Endothelial cell (in vitro differentiated cells): ENCODE data around the gene KCTD15. TPM values are rescaled to one million over a fixed set of nuclear protein-coding genes. Genes with fewer than 3 reads are reported as not detected.

Experiments
- DNase-seq: peaks from one replicate; pipeline ENCODE4 v3.0.0; 2021; ENCODE audit warnings: low spot score
- H3K27ac Mint-ChIP-seq: one replicate; pipeline ENCODE4 v1.8.0; 2021; ENCODE audit warnings: mixed read lengths, inconsistent platforms; ENCODE audit not compliant: unreplicated experiment
- H3K27me3 Mint-ChIP-seq: one replicate; pipeline ENCODE4 v1.8.0; 2021; ENCODE audit warnings: mild to moderate bottlenecking, moderate library complexity, mixed read lengths, inconsistent platforms; ENCODE audit not compliant: unreplicated experiment
- H3K36me3 Mint-ChIP-seq: one replicate; pipeline ENCODE4 v1.8.0; 2021; ENCODE audit warnings: mild to moderate bottlenecking, low read depth, mixed read lengths, inconsistent platforms; ENCODE audit not compliant: unreplicated experiment
- H3K4me1 Mint-ChIP-seq: one replicate; pipeline ENCODE4 v1.8.0; 2021; ENCODE audit warnings: mild to moderate bottlenecking, mixed read lengths, inconsistent platforms; ENCODE audit not compliant: unreplicated experiment
- H3K4me3 Mint-ChIP-seq: one replicate; pipeline ENCODE4 v1.8.0; 2021; ENCODE audit warnings: mild to moderate bottlenecking, mixed read lengths, inconsistent platforms; ENCODE audit not compliant: unreplicated experiment
- H3K9me3 Mint-ChIP-seq: one replicate; pipeline ENCODE4 v1.8.0; 2021; ENCODE audit warnings: mixed read lengths, inconsistent platforms; ENCODE audit not compliant: unreplicated experiment
- total RNA-seq: library from RNA; stranded (reverse); fragmentation: NEBNext Ultra II Directional; extraction: Animal tissue kit (Norgen Biotek cat#: 25700); gene quantifications from one replicate; pipeline ENCODE4 v1.2.1, GENCODE V29; 2021; ENCODE audit not compliant: unreplicated experiment
- TF ChIP-seq, protein P1 (sequence below): fragments of 200-600 bp; sonication (generic); IDR thresholded peaks from one replicate; pipeline ENCODE4 v1.5.0; 2021; ENCODE audit warnings: antibody characterized with exemption; ENCODE audit not compliant: unreplicated experiment

The KCTD15 gene
- total RNA-seq, 1 donor from 2014 or later = 81.1 TPM

DNA sequence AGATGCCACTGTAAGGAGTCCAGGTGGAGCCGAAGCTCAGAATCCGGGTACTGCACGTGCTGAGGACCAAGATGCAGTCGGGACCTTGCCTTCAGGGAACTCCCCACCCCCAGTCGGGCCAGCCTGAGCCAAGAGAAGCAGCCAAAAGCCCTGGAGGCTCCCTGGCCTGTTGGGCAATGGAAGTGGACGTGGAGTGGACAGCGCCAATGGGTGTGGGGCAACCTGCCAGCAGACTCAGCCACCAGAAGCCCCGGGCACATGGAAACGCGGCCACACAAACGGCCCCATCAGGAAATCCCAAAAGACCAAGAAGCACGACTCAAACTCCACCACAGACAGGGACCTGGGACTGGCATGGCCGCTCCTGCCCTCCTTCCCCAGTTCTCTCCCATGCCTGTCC lies 30.0 kb upstream of the KCTD15 start:
- no peak for DNase-seq
- H3K4me3 Mint-ChIP-seq = no peak overlapping the region
- peaks cover 7% of the 10 kb centered on the region for H3K27me3 Mint-ChIP-seq
- no peak overlapping the region for H3K27ac Mint-ChIP-seq
- no peaks in the 10 kb centered on the region for H3K9me3 Mint-ChIP-seq
- H3K36me3 Mint-ChIP-seq = no peaks in the 10 kb centered on the region
- TF ChIP-seq, protein P1, sequence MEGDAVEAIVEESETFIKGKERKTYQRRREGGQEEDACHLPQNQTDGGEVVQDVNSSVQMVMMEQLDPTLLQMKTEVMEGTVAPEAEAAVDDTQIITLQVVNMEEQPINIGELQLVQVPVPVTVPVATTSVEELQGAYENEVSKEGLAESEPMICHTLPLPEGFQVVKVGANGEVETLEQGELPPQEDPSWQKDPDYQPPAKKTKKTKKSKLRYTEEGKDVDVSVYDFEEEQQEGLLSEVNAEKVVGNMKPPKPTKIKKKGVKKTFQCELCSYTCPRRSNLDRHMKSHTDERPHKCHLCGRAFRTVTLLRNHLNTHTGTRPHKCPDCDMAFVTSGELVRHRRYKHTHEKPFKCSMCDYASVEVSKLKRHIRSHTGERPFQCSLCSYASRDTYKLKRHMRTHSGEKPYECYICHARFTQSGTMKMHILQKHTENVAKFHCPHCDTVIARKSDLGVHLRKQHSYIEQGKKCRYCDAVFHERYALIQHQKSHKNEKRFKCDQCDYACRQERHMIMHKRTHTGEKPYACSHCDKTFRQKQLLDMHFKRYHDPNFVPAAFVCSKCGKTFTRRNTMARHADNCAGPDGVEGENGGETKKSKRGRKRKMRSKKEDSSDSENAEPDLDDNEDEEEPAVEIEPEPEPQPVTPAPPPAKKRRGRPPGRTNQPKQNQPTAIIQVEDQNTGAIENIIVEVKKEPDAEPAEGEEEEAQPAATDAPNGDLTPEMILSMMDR = no peak
- peaks cover 7% of the 10 kb centered on the region for H3K4me1 Mint-ChIP-seq

GRCh38 chr19:33767898-33768413 lies 28.7 kb upstream of the KCTD15 start:
- no peaks in the 10 kb centered on the region for H3K36me3 Mint-ChIP-seq
- H3K27ac Mint-ChIP-seq = no peak overlapping the region
- TF ChIP-seq, protein P1 = no peak
- H3K4me1 Mint-ChIP-seq = peaks cover 7% of the 10 kb centered on the region
- peak; percentile 91 for DNase-seq
- H3K4me3 Mint-ChIP-seq = no peak overlapping the region
- H3K27me3 Mint-ChIP-seq = peaks cover 5% of the 10 kb centered on the region
- H3K9me3 Mint-ChIP-seq = no peaks in the 10 kb centered on the region

GRCh38 chr19:33769208-33769607 lies 27.5 kb upstream of the KCTD15 start:
- TF ChIP-seq, protein P1 = no peak
- no peaks in the 10 kb centered on the region for H3K9me3 Mint-ChIP-seq
- H3K27ac Mint-ChIP-seq = no peak overlapping the region
- H3K36me3 Mint-ChIP-seq = no peaks in the 10 kb centered on the region
- H3K4me1 Mint-ChIP-seq = peaks cover 7% of the 10 kb centered on the region
- DNase-seq = no peak
- H3K4me3 Mint-ChIP-seq = no peak overlapping the region
- peaks cover 5% of the 10 kb centered on the region for H3K27me3 Mint-ChIP-seq

DNA sequence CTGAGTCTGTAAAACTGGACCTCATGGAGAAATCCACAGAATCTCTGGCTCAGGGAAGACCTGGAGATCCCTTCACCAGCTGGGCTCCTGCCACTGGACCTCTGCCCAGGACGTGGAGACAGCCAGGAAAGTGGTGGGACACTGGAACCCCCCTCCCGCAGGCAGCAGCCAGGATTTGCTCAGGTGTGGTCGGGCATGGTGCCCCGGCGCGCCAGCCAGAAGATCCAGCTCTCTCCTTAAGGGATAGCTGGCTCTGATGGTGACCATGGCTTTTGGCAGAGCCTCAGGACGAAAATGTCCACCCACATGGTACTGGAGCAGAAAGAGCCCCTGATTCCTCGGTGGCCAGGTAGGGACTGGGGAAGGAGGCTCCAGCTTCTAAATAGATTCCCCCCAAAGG lies 26.6 kb upstream of the KCTD15 start:
- no peak for DNase-seq
- Mint-ChIP-seq H3K36me3 (no peaks in the 10 kb centered on the region), H3K27me3 (peaks cover 6% of the 10 kb centered on the region), H3K9me3 (no peaks in the 10 kb centered on the region), H3K27ac (no peak overlapping the region), H3K4me1 (peaks cover 7% of the 10 kb centered on the region), H3K4me3 (no peak overlapping the region)
- TF ChIP-seq, protein P1 = no peak

DNA sequence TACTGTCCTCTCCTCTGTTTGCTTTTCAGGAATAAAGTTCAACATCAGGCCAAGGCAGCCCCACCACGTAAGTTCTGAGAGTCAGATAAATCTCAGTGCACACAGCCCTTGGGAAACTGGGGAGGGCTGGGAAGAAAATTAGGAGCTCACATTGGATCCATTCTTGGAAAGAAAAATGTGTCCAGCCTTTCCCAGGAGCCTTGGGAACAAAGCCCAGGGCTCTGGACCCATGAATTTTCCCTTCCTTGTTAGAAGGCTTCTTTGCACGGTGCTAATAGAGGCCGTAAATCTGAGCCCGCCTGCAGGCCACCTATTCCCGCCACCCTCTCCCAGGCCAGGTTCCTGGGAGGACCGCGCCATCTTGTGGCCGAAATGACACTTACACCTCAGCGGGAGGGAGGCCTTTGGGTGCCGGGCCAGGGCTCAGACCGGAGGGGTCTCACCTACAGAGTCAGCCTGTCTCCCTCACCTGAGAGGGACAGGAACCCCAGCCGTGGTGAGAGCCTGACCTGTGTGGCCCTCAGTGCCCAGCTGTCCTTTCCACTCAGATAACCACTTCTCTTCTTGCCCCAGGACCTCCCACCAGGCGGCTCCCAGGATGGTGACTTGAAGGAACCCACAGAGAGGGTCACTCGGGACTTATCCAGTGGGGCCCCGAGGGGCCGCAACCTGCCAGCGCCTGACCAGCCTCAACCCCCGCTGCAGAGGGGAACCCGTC lies 25.1 kb upstream of the KCTD15 start:
- DNase-seq = peak; percentile 90
- Mint-ChIP-seq H3K27ac (no peak overlapping the region), H3K36me3 (no peaks in the 10 kb centered on the region), H3K4me1 (peaks cover 7% of the 10 kb centered on the region), H3K4me3 (no peak overlapping the region), H3K27me3 (peaks cover 12% of the 10 kb centered on the region), H3K9me3 (no peaks in the 10 kb centered on the region)
- TF ChIP-seq, protein P1 = peak; percentile 92
